Measurements from ENCODE around the gene NUDT4. TPM values are rescaled to one million over a fixed set of nuclear protein-coding genes. Genes with fewer than 3 reads are reported as not detected.

Gene NUDT4
- total and polyA plus RNA-seq, 9 of the 15 experiments (the other 6 are each of a cell fraction or from before 2014, with no cell fraction given): 38.1 to 164 (median 99.2) TPM

DNA sequence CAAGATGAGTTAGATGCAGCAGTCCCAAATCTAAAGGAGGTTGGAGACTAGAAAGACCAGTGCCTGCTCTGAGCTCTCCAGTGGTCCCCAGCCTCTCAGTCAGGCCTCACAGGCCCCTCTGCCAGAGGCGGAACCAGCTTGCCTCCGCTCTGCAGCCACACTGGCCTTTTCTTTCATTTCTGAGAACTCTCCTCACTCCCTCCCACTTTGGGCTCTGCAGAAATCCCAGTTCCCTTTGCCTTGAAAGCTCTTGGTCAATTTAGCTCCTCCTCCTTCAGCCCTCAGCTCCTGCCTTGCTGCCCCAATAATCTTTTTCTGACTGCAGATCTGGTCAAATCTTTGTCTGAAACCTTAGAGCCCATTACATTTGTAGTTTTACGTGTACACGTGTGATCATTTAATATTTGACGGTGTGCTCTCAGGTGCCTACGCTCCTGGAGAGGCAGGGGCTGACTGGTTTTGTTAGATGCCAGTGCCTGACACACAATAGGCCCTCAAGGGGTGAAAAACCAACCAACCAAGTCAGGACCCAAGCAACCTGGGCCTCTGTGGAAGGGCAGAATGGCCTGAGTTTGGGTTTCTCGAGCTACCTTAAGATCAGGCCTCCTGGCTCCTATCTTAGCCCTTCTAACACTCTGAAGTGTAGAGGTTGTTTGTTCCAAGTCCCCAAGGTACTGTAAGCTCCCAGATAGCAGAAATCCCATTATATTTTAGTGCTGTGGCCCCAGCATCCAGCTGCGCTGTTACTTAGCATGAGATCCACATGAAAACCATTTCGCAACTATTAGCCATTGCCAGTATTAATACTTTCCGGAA, 1.1 kb upstream of the NUDT4 start (continued):
- TF ChIP-seq PHF8 (IDR thresholded peaks at IDR 0.05; ENCODE audit: borderline replicate concordance, low read length) (peak; percentile 45; the same call in 1 of the 2 replicates), YY1 (IDR thresholded peaks at IDR 0.05; ENCODE audit: borderline replicate concordance in 1 of 3, control insufficient read depth in 1 of 3, extremely low read depth in 1 of 3, insufficient read depth in 3 of 3, insufficient read length in 1 of 3, insufficient replicate concordance in 2 of 3, low read depth in 1 of 3, low read length in 2 of 3) (peak in 1 of 3 experiments; percentile 42), PPARD (CRISPR knock-in tag; IDR thresholded peaks at IDR 0.05) (no peak), ZNF174 (CRISPR knock-in tag; IDR thresholded peaks at IDR 0.05) (no peak), TAF9B (IDR thresholded peaks at IDR 0.05; ENCODE audit: partially characterized antibody) (peak; percentile 63), PCBP1 (IDR thresholded peaks at IDR 0.05; ENCODE audit: low read depth, low read length, poor library complexity, severe bottlenecking) (no peak), BRD9 (IDR thresholded peaks at IDR 0.05; ENCODE audit: low read depth, partially characterized antibody) (peak; percentile 70), SNIP1 (IDR thresholded peaks at IDR 0.05; ENCODE audit: low read depth) (no peak), SIN3A (IDR thresholded peaks at IDR 0.05; ENCODE audit: borderline replicate concordance in 2 of 2, control insufficient read depth in 1 of 2, low read depth in 2 of 2, low read length in 2 of 2) (0 out of 4 replicates have a peak, but pooled peaks of 1 of the 2 experiments have one; percentile 19), DPF2 (IDR thresholded peaks at IDR 0.05) (0 out of 2 replicates have a peak, but pooled peaks have one; percentile 35), KHSRP (IDR thresholded peaks at IDR 0.05) (no peak), U2AF1 (optimal IDR thresholded peaks at IDR 0.05; ENCODE audit: low read depth, low read length) (no peak)
- TF ChIP-seq, protein P1, sequence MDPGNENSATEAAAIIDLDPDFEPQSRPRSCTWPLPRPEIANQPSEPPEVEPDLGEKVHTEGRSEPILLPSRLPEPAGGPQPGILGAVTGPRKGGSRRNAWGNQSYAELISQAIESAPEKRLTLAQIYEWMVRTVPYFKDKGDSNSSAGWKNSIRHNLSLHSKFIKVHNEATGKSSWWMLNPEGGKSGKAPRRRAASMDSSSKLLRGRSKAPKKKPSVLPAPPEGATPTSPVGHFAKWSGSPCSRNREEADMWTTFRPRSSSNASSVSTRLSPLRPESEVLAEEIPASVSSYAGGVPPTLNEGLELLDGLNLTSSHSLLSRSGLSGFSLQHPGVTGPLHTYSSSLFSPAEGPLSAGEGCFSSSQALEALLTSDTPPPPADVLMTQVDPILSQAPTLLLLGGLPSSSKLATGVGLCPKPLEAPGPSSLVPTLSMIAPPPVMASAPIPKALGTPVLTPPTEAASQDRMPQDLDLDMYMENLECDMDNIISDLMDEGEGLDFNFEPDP (CRISPR knock-in tag; IDR thresholded peaks at IDR 0.05): 0 out of 2 replicates have a peak, but pooled peaks have one; percentile 43
- TF ChIP-seq, protein P2, sequence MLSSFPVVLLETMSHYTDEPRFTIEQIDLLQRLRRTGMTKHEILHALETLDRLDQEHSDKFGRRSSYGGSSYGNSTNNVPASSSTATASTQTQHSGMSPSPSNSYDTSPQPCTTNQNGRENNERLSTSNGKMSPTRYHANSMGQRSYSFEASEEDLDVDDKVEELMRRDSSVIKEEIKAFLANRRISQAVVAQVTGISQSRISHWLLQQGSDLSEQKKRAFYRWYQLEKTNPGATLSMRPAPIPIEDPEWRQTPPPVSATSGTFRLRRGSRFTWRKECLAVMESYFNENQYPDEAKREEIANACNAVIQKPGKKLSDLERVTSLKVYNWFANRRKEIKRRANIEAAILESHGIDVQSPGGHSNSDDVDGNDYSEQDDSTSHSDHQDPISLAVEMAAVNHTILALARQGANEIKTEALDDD (IDR thresholded peaks at IDR 0.05): peak; percentile 32; the same call in 1 of the 2 replicates
- TF ChIP-seq, protein P3, sequence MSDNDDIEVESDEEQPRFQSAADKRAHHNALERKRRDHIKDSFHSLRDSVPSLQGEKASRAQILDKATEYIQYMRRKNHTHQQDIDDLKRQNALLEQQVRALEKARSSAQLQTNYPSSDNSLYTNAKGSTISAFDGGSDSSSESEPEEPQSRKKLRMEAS (CRISPR knock-in tag; IDR thresholded peaks at IDR 0.05): 0 out of 2 replicates have a peak, but pooled peaks have one; percentile 19
- TF ChIP-seq, protein P4, sequence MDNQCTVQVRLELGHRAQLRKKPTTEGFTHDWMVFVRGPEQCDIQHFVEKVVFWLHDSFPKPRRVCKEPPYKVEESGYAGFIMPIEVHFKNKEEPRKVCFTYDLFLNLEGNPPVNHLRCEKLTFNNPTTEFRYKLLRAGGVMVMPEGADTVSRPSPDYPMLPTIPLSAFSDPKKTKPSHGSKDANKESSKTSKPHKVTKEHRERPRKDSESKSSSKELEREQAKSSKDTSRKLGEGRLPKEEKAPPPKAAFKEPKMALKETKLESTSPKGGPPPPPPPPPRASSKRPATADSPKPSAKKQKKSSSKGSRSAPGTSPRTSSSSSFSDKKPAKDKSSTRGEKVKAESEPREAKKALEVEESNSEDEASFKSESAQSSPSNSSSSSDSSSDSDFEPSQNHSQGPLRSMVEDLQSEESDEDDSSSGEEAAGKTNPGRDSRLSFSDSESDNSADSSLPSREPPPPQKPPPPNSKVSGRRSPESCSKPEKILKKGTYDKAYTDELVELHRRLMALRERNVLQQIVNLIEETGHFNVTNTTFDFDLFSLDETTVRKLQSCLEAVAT (IDR thresholded peaks at IDR 0.05): peak; percentile 87 to 92
- TF ChIP-seq, protein P5, sequence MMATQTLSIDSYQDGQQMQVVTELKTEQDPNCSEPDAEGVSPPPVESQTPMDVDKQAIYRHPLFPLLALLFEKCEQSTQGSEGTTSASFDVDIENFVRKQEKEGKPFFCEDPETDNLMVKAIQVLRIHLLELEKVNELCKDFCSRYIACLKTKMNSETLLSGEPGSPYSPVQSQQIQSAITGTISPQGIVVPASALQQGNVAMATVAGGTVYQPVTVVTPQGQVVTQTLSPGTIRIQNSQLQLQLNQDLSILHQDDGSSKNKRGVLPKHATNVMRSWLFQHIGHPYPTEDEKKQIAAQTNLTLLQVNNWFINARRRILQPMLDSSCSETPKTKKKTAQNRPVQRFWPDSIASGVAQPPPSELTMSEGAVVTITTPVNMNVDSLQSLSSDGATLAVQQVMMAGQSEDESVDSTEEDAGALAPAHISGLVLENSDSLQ (IDR thresholded peaks at IDR 0.05): peak; percentile 36; the same call in 1 of the 2 replicates
- TF ChIP-seq, protein P6, sequence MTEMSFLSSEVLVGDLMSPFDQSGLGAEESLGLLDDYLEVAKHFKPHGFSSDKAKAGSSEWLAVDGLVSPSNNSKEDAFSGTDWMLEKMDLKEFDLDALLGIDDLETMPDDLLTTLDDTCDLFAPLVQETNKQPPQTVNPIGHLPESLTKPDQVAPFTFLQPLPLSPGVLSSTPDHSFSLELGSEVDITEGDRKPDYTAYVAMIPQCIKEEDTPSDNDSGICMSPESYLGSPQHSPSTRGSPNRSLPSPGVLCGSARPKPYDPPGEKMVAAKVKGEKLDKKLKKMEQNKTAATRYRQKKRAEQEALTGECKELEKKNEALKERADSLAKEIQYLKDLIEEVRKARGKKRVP (CRISPR knock-in tag; IDR thresholded peaks at IDR 0.05): 0 out of 2 replicates have a peak, but pooled peaks have one; percentile 21
